ENCODE results near the gene BCKDHA. TPM values are rescaled to one million over a fixed set of nuclear protein-coding genes. Genes with fewer than 3 reads are reported as not detected.

BCKDHA gene
- total and polyA plus RNA-seq, 9 of the 15 experiments (the other 6 are each of a cell fraction or from before 2014, with no cell fraction given): 4.5 to 52.5 (median 14.1) TPM

GRCh38 chr19:41353466-41354342 is 43.9 kb upstream of the BCKDHA start, which contains the start of gene TGFB1 (continued):
- TF ChIP-seq E2F4 (CRISPR knock-in tag; IDR thresholded peaks at IDR 0.05; ENCODE audit: low read depth) (no peak), TAF15 (IDR thresholded peaks at IDR 0.05; ENCODE audit: low read depth, low read length) (no peak), PBX2 (CRISPR knock-in tag; IDR thresholded peaks at IDR 0.05; ENCODE audit: low read depth) (no peak), PBX2 (tag; conservative IDR thresholded peaks at IDR 0.05; ENCODE audit: low read depth) (no peak), TEAD4 (IDR thresholded peaks at IDR 0.05; ENCODE audit: low read length) (peak; percentile 21; the same call in 1 of the 2 replicates), TEAD4 (CRISPR knock-in tag; IDR thresholded peaks at IDR 0.05; ENCODE audit: borderline replicate concordance) (no peak), JUN (IDR thresholded peaks at IDR 0.05; ENCODE audit: borderline replicate concordance, low read depth, low read length) (peak; percentile 17; the same call in 1 of the 2 replicates), JUN (CRISPR knock-in tag; IDR thresholded peaks at IDR 0.05; ENCODE audit: borderline replicate concordance) (no peak), HSF4 (CRISPR knock-in tag; IDR thresholded peaks at IDR 0.05; ENCODE audit: borderline replicate concordance) (no peak), LEF1 (IDR thresholded peaks at IDR 0.05) (no peak), RBM25 (IDR thresholded peaks at IDR 0.05; ENCODE audit: low read depth, low read length, severe bottlenecking) (peak; percentile 46), ZBTB12 (CRISPR knock-in tag; IDR thresholded peaks at IDR 0.05) (no peak), HDAC2 (IDR thresholded peaks at IDR 0.05) (no peak), TRIM25 (IDR thresholded peaks at IDR 0.05; ENCODE audit: borderline replicate concordance) (no peak), SMARCC2 (IDR thresholded peaks at IDR 0.05; ENCODE audit: low read depth) (no peak), RAD21 (CRISPR knock-in tag; conservative IDR thresholded peaks at IDR 0.05 in 1 of 2, IDR thresholded peaks at IDR 0.05 in 1 of 2) (peak; percentile 36 to 69), NEUROD1 (IDR thresholded peaks at IDR 0.05; ENCODE audit: borderline replicate concordance, low read depth, low read length, partially characterized antibody) (peak; percentile 47), FOXM1 (IDR thresholded peaks at IDR 0.05; ENCODE audit: low read depth) (no peak), FOXM1 (CRISPR knock-in tag; IDR thresholded peaks at IDR 0.05; ENCODE audit: low read depth) (0 out of 2 replicates have a peak, but pooled peaks have one; percentile 27), ZNF431 (CRISPR knock-in tag; IDR thresholded peaks at IDR 0.05) (no peak), THRAP3 (IDR thresholded peaks at IDR 0.05; ENCODE audit: borderline replicate concordance) (no peak)

All from K562 (cell line).